Spleen (tissue), 13 donors: ENCODE measurements around the gene MYB. TPM values are rescaled to one million over a fixed set of nuclear protein-coding genes. Genes with fewer than 3 reads are reported as not detected.
A peak's percentile ranks its signal among the peaks of the same experiment; 100 is the strongest.

ENCODE experiments used
- DNase-seq: peaks from one replicate; pipeline ENCODE4 v3.0.0-alpha.2; 2020
- H3K27ac ChIP-seq, 8 donors: fragments of 200-600 bp; sonication (generic) in 7 of 8; 1 replicate in 4 of 8; 2 replicates in 4 of 8; pipeline versions ENCODE4 v1.5.0 to v1.8.0; 2016 to 2021; ENCODE audit warnings: inconsistent platforms in 4 of 8, mild to moderate bottlenecking in 4 of 8, moderate library complexity in 1 of 8
- H3K27me3 ChIP-seq, 7 donors: fragments of 200-600 bp; sonication (generic) in 6 of 7; replicated peaks in 1 of 7; 1 replicate in 4 of 7; 2 replicates in 3 of 7; pipeline versions ENCODE4 v1.5.0 to v1.8.0; 2016 to 2021; ENCODE audit warnings: inconsistent platforms in 3 of 7, mild to moderate bottlenecking in 1 of 7
- H3K36me3 ChIP-seq, 6 donors: fragments of 200-600 bp; sonication (generic) in 5 of 6; 1 replicate in 4 of 6; 2 replicates in 2 of 6; pipeline versions ENCODE4 v1.5.0 to v1.8.0; 2016 to 2021; ENCODE audit warnings: inconsistent platforms in 2 of 6
- H3K4me1 ChIP-seq, 6 donors: fragments of 200-600 bp; sonication (generic) in 5 of 6; 1 replicate in 3 of 6; 2 replicates in 3 of 6; pipeline versions ENCODE4 v1.5.0 to v1.8.0; 2016 to 2021; ENCODE audit warnings: inconsistent platforms in 3 of 6
- H3K4me3 ChIP-seq, 8 donors: fragments of 200-600 bp; sonication (generic) in 7 of 8; 1 replicate in 4 of 8; 2 replicates in 4 of 8; pipeline versions ENCODE4 v1.5.0 to v1.8.0; 2016 to 2021; ENCODE audit warnings: inconsistent platforms in 4 of 8, mild to moderate bottlenecking in 4 of 8, moderate library complexity in 2 of 8
- H3K9me3 ChIP-seq, 8 donors: fragments of 200-600 bp; sonication (generic) in 7 of 8; 1 replicate in 4 of 8; 2 replicates in 4 of 8; pipeline versions ENCODE4 v1.5.0 to v1.8.0; 2016 to 2021; ENCODE audit warnings: inconsistent platforms in 4 of 8
- POLR2A ChIP-seq, 3 donors: fragments of 450-650 bp; IDR thresholded peaks; one replicate each; pipeline ENCODE4 v1.5.1; 2017; ENCODE audit warnings: antibody characterized with exemption in 3 of 3, mild to moderate bottlenecking in 1 of 3
- POLR2AphosphoS5 ChIP-seq, 3 donors: sonication (generic); formaldehyde crosslinking; IDR thresholded peaks; one replicate each; pipeline ENCODE4 v1.5.1; 2017; ENCODE audit warnings: antibody characterized with exemption in 3 of 3
- WGBS, 5 donors: extraction: QIAGEN DNeasy Blood & Tissue Kit in 3 of 5; methylation state at CpG; one replicate each; pipeline versions ENCODE4 v1.1.5 to v1.1.7; 2013 to 2018; 5-methylcytosine and 5-hydroxymethylcytosine counted together
- intact Hi-C: fragments of 100-400 bp; cut with DNase I; formaldehyde crosslinking; loops from one replicate; pipeline ENCODE4 v1.15.0; 2023; ENCODE audit warnings: low total_unique reads
- long read RNA-seq, 2 donors: transcript quantifications; one replicate each; lab custom pipeline, GENCODE V29; 2026
- polyA plus RNA-seq, 3 donors: library from polyadenylated mRNA; stranded (reverse); fragments of 200-250 nt; gene quantifications; one replicate each; pipeline ENCODE4 v1.2.1, GENCODE V29; 2013
- total RNA-seq, 7 donors: library from RNA; depleted of rRNA in 3 of 7; stranded (reverse); fragments of >200 nt in 3 of 7; fragmentation: NEBNext Ultra II Directional in 4 of 7; extraction: Animal tissue kit (Norgen Biotek cat#: 25700) in 4 of 7; gene quantifications; one replicate each; pipeline versions ENCODE4 v1.1.0 to v1.2.1, GENCODE V29; 2016 to 2021
- TF ChIP-seq, protein P1 (sequence below), 11 experiments: fragments of 200-600 bp in 7 of 11; fragments of 450-650 bp in 4 of 11; sonication (generic) in 4 of 11; IDR thresholded peaks in 8 of 11; conservative IDR thresholded peaks in 3 of 11; 1 replicate in 7 of 11; 2 replicates in 4 of 11; pipeline versions ENCODE4 v1.4.0 to v1.8.0; 2016 to 2021; ENCODE audit warnings: antibody characterized with exemption in 11 of 11, inconsistent platforms in 4 of 11, mild to moderate bottlenecking in 1 of 11
- donor health status: healthy with polysubstance abuse.
- donor health status: DM: no; HTN: no; CAD: no; lungs with moderate emphysema.
- donor health status: DM: no; HTN: no; CAD: no.
- donor health status: Bipolar disorder and iron deficiency.
- donor health status: healthy.
- donor health status: DM: no; HTN: no; CAD: no.
- donor health status: DM: yes; HTN: yes; CAD: no.

MYB gene
- 1 to 10 TPM in 6 of 7 donors, under 1 TPM in 1; 0.94 to 6.6 (median 3.1) TPM for total RNA-seq
- polyA plus RNA-seq = 1 to 10 TPM in 1 of 3 donors, under 1 TPM in 2; 0.45 to 1.3 (median 0.87) TPM
- long read RNA-seq, donor 1, partial matches to known transcripts = 0 of 2 reads
- long read RNA-seq, donor 1, other reads (novel, unspliced or antisense) = 0 of 2 reads
- long read RNA-seq, donor 2 = 0 reads

DNA sequence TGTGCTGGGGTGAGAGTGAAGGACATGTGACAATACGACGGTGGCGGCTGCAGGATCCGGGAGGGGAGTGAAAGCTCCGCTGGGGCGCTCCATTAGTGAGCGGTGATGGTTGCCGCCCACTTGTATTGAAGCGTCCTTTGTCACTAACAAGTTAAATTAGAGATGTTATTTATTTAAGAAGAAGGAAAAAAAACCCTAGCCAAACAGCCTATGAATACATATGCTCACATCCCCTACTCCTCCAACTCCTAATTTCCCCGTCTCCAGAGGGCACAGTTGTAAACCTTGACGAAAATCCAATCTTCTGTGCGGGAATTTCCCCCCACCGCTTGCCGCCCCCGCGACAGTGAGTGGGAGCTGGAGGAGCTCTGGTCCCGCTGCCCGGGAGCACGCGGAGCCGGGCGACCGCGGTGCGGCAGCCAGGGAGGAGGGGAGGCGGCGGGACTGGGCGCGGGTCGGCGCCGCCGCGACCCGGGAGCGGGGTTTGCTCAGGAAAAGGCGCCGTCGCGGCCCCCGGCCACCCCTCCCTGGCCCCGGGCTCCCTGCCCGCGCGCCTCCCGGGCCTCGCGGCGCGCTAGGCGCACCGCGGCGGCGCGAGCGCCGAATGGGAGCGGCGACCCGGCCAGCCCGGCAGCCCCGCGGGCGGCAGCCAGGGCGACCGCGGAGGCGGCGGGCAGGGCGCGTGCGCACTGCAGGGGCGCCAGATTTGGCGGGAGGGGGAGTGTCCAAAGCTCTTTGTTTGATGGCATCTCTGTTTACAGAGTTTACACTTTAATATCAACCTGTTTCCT, at the start of gene MYB:
MYB (plus strand) TSS at position 767 of the 791 bp plus-strand sequence. CDS start 206 bp downstream, outside the sequence.
- H3K9me3 ChIP-seq = no peaks in the 10 kb centered on the region
- TF ChIP-seq POLR2A (IDR thresholded peaks at IDR 0.05) (no peak), POLR2AphosphoS5 (IDR thresholded peaks at IDR 0.05) (peak in 1 of 3 donors; percentile 35)
- TF ChIP-seq, protein P1, sequence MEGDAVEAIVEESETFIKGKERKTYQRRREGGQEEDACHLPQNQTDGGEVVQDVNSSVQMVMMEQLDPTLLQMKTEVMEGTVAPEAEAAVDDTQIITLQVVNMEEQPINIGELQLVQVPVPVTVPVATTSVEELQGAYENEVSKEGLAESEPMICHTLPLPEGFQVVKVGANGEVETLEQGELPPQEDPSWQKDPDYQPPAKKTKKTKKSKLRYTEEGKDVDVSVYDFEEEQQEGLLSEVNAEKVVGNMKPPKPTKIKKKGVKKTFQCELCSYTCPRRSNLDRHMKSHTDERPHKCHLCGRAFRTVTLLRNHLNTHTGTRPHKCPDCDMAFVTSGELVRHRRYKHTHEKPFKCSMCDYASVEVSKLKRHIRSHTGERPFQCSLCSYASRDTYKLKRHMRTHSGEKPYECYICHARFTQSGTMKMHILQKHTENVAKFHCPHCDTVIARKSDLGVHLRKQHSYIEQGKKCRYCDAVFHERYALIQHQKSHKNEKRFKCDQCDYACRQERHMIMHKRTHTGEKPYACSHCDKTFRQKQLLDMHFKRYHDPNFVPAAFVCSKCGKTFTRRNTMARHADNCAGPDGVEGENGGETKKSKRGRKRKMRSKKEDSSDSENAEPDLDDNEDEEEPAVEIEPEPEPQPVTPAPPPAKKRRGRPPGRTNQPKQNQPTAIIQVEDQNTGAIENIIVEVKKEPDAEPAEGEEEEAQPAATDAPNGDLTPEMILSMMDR (IDR thresholded peaks at IDR 0.05 in 8 of 11, conservative IDR thresholded peaks at IDR 0.05 in 3 of 11) = peak in 2 of 11 experiments; percentile 10 to 22
- peak within 1 kb of the TSS in 5 of 8 donors; percentile 35 to 76 (median 68) for H3K27ac ChIP-seq
- WGBS, 5 donors = 0 to 2% (median 1%) methylated on average over 45 to 75 of the region's 75 CpGs
- DNase-seq = peak; percentile 91
- no peaks in the 10 kb centered on the region for H3K36me3 ChIP-seq
- intact Hi-C loops = no loop called here
- peak within 1 kb of the TSS; percentile 53 to 88 (median 66) for H3K4me3 ChIP-seq
- peaks cover 17 to 55% (median 40%) of the 10 kb centered on the region in 6 donors for H3K4me1 ChIP-seq
- peaks cover 0 to 48% (median 28%) of the 10 kb centered on the region in 7 donors for H3K27me3 ChIP-seq

DNA sequence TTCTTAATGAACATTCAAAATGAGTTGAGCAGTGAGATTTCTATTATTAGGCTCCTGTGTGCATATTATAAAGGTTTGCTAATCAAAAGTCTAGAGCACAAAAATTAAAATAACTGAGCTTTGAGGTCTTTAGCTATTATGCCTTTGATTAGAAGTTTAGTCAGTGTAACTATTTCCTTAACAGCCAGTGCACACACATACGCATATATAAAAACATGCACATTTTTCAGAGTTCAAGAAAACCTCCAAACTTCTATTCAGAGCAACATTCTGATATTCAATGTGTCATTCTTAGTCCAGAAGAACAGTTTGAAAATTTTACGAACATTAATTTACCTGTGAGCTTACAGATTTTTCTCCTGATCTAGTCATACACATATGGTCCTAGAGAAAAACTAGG, 48.3 kb upstream of the MYB start:
- intact Hi-C loops = no loop called here
- WGBS, 5 donors = 91 to 99% (median 95%) methylated on average over 2 of the region's 2 CpGs
- Histone ChIP-seq H3K27me3 (no peaks in the 10 kb centered on the region), H3K4me3 (no peak overlapping the region), H3K4me1 (peaks cover 0 to 22% (median 11%) of the 10 kb centered on the region in 6 donors), H3K27ac (no peak overlapping the region), H3K36me3 (no peaks in the 10 kb centered on the region), H3K9me3 (no peaks in the 10 kb centered on the region)
- TF ChIP-seq, protein P1 (IDR thresholded peaks at IDR 0.05 in 8 of 11, conservative IDR thresholded peaks at IDR 0.05 in 3 of 11) = no peak
- TF ChIP-seq POLR2AphosphoS5 (IDR thresholded peaks at IDR 0.05) = no peak
- no peak for TF ChIP-seq POLR2A (IDR thresholded peaks at IDR 0.05)
- no peak for DNase-seq

DNA sequence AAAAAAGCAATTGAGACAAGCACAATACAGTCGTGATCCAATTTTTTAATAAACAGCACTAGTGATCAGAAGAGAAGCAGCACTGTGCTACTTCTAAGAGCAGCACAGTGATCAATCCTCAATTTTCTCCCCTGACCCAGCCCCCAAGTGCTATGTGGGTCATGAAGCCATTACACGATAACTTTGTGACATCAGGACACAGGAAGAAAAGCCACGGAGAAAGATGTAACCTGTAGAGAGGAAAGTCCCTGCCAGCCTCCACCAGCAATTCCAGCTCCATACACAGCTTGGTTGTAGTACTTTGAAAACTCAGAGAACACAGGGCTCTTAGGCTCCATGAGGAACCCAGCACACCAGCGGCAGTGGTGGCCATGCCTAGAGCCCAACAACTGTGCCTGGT, 45.3 kb upstream of the MYB start:
- H3K27me3 ChIP-seq = no peaks in the 10 kb centered on the region
- H3K36me3 ChIP-seq = no peaks in the 10 kb centered on the region
- no peak overlapping the region for H3K27ac ChIP-seq
- WGBS, 5 donors = 86 to 96% (median 90%) methylated on average over 4 of the region's 4 CpGs
- no peak for DNase-seq
- no peak overlapping the region for H3K4me3 ChIP-seq
- TF ChIP-seq, protein P1 (IDR thresholded peaks at IDR 0.05 in 8 of 11, conservative IDR thresholded peaks at IDR 0.05 in 3 of 11) = no peak
- H3K4me1 ChIP-seq = no peaks in the 10 kb centered on the region
- intact Hi-C loops = no loop called here
- no peaks in the 10 kb centered on the region for H3K9me3 ChIP-seq

DNA sequence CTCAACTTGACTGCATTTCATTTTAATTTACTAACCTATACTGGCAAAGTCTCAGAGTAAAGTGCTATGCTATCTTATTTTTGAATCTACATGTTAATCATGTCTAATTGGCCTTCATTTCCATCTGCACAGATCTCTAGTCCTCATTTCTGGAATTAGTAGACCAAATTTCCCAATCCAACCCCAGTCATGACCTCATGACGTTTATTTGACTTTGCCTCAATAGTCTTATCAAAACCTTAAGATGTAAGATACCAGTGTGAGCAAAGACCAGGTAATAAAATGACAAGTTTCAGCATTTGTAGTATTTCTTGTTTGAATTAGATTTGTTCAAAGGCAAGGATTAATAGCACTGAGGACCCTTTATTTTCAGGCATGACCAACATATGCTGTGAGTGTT, 43.3 kb upstream of the MYB start:
- no peak overlapping the region for H3K4me3 ChIP-seq
- intact Hi-C loops = no loop called here
- WGBS, 5 donors = 67 to 89% (median 75%) methylated on average over 1 of the region's 1 CpG

More for the DNA sequence above, 43.3 kb upstream of the MYB start:
- TF ChIP-seq POLR2AphosphoS5 (IDR thresholded peaks at IDR 0.05) = no peak
- TF ChIP-seq, protein P1 (IDR thresholded peaks at IDR 0.05 in 8 of 11, conservative IDR thresholded peaks at IDR 0.05 in 3 of 11) = no peak
- TF ChIP-seq POLR2A (IDR thresholded peaks at IDR 0.05) = no peak
- Histone ChIP-seq H3K36me3 (no peaks in the 10 kb centered on the region), H3K9me3 (no peaks in the 10 kb centered on the region), H3K27me3 (no peaks in the 10 kb centered on the region), H3K27ac (no peak overlapping the region), H3K4me1 (peaks cover 0 to 15% (median 3%) of the 10 kb centered on the region in 6 donors)
- no peak for DNase-seq
